Keratinocyte (primary cell): ENCODE data around the gene CDH13. TPM values are rescaled to one million over a fixed set of nuclear protein-coding genes. Genes with fewer than 3 reads are reported as not detected.

Experiments used
- DNase-seq: peaks from one replicate; pipeline ENCODE4 v3.0.0-alpha.2; 2011; ENCODE audit warnings: low read depth, missing footprints, low spot score
- FAIRE-seq: peaks from 2 replicates; lab custom pipeline; 2011; peaks lifted over from hg19 to GRCh38; lab: Jason Lieb, UNC
- H2AFZ ChIP-seq: 2 replicates; pipeline ENCODE4 v1.6.0; 2012; ENCODE audit warnings: low read length, control low read depth, inconsistent platforms; ENCODE audit not compliant: control insufficient read depth
- H3K27ac ChIP-seq: 2 replicates; pipeline ENCODE4 v1.5.1; 2011; ENCODE audit warnings: low read length; ENCODE audit not compliant: control insufficient read depth, insufficient read depth
- H3K27me3 ChIP-seq: 3 replicates; pipeline ENCODE4 v1.6.0; 2011; ENCODE audit warnings: low read length; ENCODE audit not compliant: control insufficient read depth, insufficient read depth; ENCODE audit errors: extremely low read depth
- H3K36me3 ChIP-seq, 2 experiments: 2 replicates in 1 of 2; 3 replicates in 1 of 2; pipeline ENCODE4 v1.5.1; 2011; ENCODE audit warnings: low read length in 2 of 2, mild to moderate bottlenecking in 1 of 2; ENCODE audit not compliant: control insufficient read depth in 2 of 2, insufficient read depth in 2 of 2; ENCODE audit errors: extremely low read depth in 1 of 2
- H3K4me1 ChIP-seq: 3 replicates; pipeline ENCODE4 v1.5.1; 2011; ENCODE audit warnings: low read length; ENCODE audit not compliant: control insufficient read depth, insufficient read depth; ENCODE audit errors: extremely low read depth
- H3K4me2 ChIP-seq: 3 replicates; pipeline ENCODE4 v1.6.0; 2011; ENCODE audit warnings: low read depth, low read length; ENCODE audit not compliant: control insufficient read depth, insufficient read depth; ENCODE audit errors: extremely low read depth
- H3K4me3 ChIP-seq, 3 experiments: fragments of 200-600 bp in 1 of 3; sonication (generic) in 1 of 3; 2 replicates in 2 of 3; 3 replicates in 1 of 3; pipeline ENCODE4 v1.5.1; 2011 to 2016; ENCODE audit warnings: low read length in 3 of 3, mild to moderate bottlenecking in 3 of 3, control low read depth in 2 of 3, inconsistent platforms in 1 of 3, low read depth in 1 of 3, mixed read lengths in 1 of 3, mixed run types in 1 of 3, moderate library complexity in 1 of 3; ENCODE audit not compliant: control insufficient read depth in 2 of 3, insufficient read depth in 2 of 3; ENCODE audit errors: extremely low read depth in 1 of 3
- H3K79me2 ChIP-seq: 2 replicates; pipeline ENCODE4 v1.6.0; 2012; ENCODE audit warnings: low read length; ENCODE audit not compliant: control insufficient read depth, insufficient read depth
- H3K9ac ChIP-seq: 3 replicates; pipeline ENCODE4 v1.6.0; 2011; ENCODE audit warnings: low read length; ENCODE audit not compliant: control insufficient read depth, insufficient read depth; ENCODE audit errors: extremely low read depth
- H3K9me1 ChIP-seq: 3 replicates; pipeline ENCODE4 v1.6.0; 2011; ENCODE audit warnings: low read length; ENCODE audit not compliant: control insufficient read depth, insufficient read depth; ENCODE audit errors: extremely low read depth
- H3K9me3 ChIP-seq: 2 replicates; pipeline ENCODE4 v1.5.1; 2012; ENCODE audit warnings: low read depth, low read length; ENCODE audit not compliant: control insufficient read depth
- H4K20me1 ChIP-seq: 3 replicates; pipeline ENCODE4 v1.6.0; 2011; ENCODE audit warnings: low read length; ENCODE audit not compliant: control insufficient read depth, insufficient read depth; ENCODE audit errors: extremely low read depth
- CTCF ChIP-seq, 3 experiments: IDR thresholded peaks in 1 of 3; conservative IDR thresholded peaks in 1 of 3; optimal IDR thresholded peaks in 1 of 3; 2 replicates in 2 of 3; 3 replicates in 1 of 3; pipeline versions ENCODE3 to v1.5.1; 2011; ENCODE audit warnings: low read length in 3 of 3, mild to moderate bottlenecking in 3 of 3, moderate library complexity in 2 of 3, control low read depth in 1 of 3, inconsistent platforms in 1 of 3; ENCODE audit not compliant: insufficient read depth in 2 of 3; ENCODE audit errors: extremely low read depth in 1 of 3
- EZH2 ChIP-seq: IDR thresholded peaks from one replicate; pipeline ENCODE4 v1.6.1; 2012; ENCODE audit warnings: inconsistent platforms, mild to moderate bottlenecking, low read length, moderate library complexity
- dilution Hi-C: fragments of 300-500 bp; cut with MboI; formaldehyde crosslinking; loops from one replicate; pipeline ENCODE4 v1.7.0; 2020; ENCODE audit warnings: low sequenced_read_pairs; ENCODE audit not compliant: extremely low pct_ligation_motif_present
- polyA plus RNA-seq, 5 experiments: library from polyadenylated mRNA; depleted of rRNA in 3 of 5; stranded (reverse) in 3 of 5; stranded (forward) in 1 of 5; unstranded in 1 of 5; fragments of >200 nt; gene quantifications; 1 replicate in 1 of 5; 2 replicates in 3 of 5; 3 replicates in 1 of 5; pipeline versions ENCODE4 v1.2.1 to v1.2.3, GENCODE V29; 2011 to 2012; ENCODE audit warnings: missing spikeins in 2 of 5, low read depth in 1 of 5, low replicate concordance in 1 of 5

The CDH13 gene
- polyA plus RNA-seq, 1 donor (not counting 4 experiments of a cell fraction or from before 2014, with no cell fraction given), result 111 TPM

- Histone ChIP-seq H3K27ac (peak overlapping the region; percentile 98), H3K36me3 (peaks cover 0 to 9% of the 10 kb centered on the region in 2 experiments), H3K27me3 (no peaks in the 10 kb centered on the region), H3K4me3 (peak overlapping the region in 2 of 3 experiments; percentile 50 to 57), H2AFZ (no peak overlapping the region), H3K4me1 (peaks cover 74% of the 10 kb centered on the region), H3K9me1 (no peaks in the 10 kb centered on the region), H3K9ac (peak overlapping the region; percentile 89), H3K4me2 (peak overlapping the region; percentile 100), H4K20me1 (no peaks in the 10 kb centered on the region), H3K79me2 (peaks cover 47% of the 10 kb centered on the region), H3K9me3 (no peaks in the 10 kb centered on the region)
- TF ChIP-seq EZH2 (no peak), CTCF (optimal IDR thresholded peaks at IDR 0.05 in 1 of 3, IDR thresholded peaks at IDR 0.05 in 1 of 3, conservative IDR thresholded peaks at IDR 0.05 in 1 of 3; ENCODE audit: extremely low read depth in 1 of 3, insufficient read depth in 2 of 3, low read length in 3 of 3) (no peak)
- DNase-seq (no peak), FAIRE-seq (no peak)
- dilution Hi-C loops, result no loop called here
Observed at GRCh38 chr16:82630219-82630618, 3.5 kb downstream of the CDH13 start.

- Histone ChIP-seq H3K4me2 (peak overlapping the region; percentile 100), H3K4me3 (peak overlapping the region in 2 of 3 experiments; percentile 50 to 57), H3K9ac (peak overlapping the region; percentile 89), H3K36me3 (peaks cover 0 to 9% of the 10 kb centered on the region in 2 experiments), H3K4me1 (peaks cover 79% of the 10 kb centered on the region), H3K27me3 (no peaks in the 10 kb centered on the region), H3K9me3 (no peaks in the 10 kb centered on the region), H2AFZ (no peak overlapping the region), H3K9me1 (no peaks in the 10 kb centered on the region), H3K79me2 (peaks cover 51% of the 10 kb centered on the region), H4K20me1 (no peaks in the 10 kb centered on the region), H3K27ac (peak overlapping the region; percentile 98)
- dilution Hi-C loops, result no loop called here
- TF ChIP-seq EZH2 (no peak), CTCF (optimal IDR thresholded peaks at IDR 0.05 in 1 of 3, IDR thresholded peaks at IDR 0.05 in 1 of 3, conservative IDR thresholded peaks at IDR 0.05 in 1 of 3; ENCODE audit: extremely low read depth in 1 of 3, insufficient read depth in 2 of 3, low read length in 3 of 3) (peak; percentile 16 to 26 (median 20))
- DNase-seq (no peak), FAIRE-seq (no peak)
Observed at GRCh38 chr16:82630688-82631087, 3.9 kb downstream of the CDH13 start.
